GM18508 (cell line): ENCODE measurements around the gene SRSF4.

Experiments used
- ATAC-seq: cut with Tn5 transposase; IDR thresholded peaks from one replicate; pipeline ENCODE4 v1.9.1; 2021; ENCODE audit warnings: moderate number of reproducible peaks; ENCODE audit not compliant: insufficient read depth, unreplicated experiment

SRSF4 gene

DNA sequence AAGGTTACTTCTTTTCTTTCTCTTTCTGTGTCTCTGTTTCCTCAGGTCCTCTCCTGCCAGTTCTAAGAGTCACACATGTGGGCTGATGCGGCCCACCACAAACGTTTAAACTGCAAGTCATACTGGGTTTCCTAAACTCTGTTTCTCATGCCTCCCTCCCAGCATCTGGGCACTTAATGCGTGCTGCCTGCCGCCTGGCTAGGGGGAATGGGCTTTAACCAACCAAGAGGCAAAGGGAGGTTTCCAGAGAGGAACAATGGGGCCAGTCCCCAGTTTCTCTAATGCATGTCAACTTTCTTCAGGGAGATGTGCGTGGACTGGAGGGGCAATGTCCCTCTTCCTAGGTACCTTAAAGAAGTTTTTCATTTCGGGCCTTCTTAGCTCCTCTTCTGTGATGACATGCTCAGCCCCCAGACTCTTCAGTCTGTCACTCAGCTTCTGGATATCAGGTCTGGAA, 19.9 kb upstream of the SRSF4 start:
- ATAC-seq: no peak

DNA sequence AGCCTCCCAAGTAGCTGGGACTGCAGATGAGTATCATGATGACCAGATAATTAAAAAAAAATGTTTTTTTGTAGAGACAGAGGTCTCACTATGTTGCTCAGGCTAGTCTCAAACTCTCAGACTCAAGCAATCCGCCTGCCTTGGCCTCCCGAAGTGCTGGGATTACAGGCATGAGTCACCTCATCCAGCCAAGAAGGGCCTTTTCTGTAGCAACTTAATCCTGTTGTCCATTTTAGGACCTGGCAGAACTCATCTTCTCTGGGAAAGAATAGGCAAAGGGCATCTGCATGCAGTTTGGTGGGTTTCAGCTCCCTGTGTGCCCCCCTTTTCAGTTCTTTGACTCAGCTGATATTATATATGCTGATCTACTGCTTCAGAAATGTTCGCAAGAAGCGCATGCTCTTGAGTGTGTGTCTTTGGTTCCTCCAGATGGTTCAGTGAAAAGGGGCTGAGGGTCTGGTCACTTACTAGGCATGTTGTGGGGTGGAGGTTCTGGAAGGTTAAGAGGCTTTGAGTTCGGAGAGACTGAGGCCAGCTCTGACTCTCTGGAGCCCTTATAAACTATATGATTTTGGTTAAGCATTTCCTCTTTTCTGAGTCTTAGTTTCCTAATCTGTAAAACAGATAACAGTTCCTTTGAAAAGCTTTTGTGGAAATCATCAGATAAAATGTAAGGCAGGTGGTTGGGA, 19.4 kb upstream of the SRSF4 start:
- ATAC-seq: no peak

DNA sequence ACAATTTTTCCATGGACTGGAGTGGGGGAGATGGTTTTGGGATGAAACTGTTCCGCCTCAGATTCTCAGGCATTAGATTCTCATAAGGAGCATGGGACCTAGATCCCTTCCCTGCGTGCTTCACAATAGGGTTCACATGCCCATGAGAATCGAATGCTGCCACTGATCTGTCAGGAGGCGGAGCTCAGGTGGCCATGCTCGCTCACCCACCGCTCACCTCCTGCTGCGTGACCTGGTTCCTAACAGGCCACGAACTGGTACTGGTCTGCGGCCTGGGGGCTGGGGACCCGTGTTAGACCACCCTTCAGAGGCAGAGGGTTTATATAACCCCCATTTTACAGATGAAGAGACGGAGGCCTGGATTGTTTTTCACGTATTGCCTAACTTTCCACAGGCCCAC, 16.3 kb upstream of the SRSF4 start:
- no peak for ATAC-seq

DNA sequence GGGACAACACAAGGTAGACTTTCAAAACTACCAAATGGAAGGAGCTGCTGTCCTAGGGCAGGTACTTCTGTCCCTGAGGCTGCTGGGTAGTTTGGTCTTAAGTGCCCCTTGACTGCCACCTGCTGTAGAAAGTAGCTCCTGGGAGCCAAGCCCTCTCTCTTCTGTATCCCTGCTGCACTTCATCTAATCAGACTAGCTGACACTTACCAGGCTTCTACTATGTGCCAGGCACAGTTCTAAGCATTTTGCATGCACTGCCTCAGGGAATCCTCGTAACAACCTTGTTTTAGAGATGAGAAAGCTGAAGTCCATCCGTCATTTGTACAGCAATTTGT, 15.9 kb upstream of the SRSF4 start:
- ATAC-seq: no peak

DNA sequence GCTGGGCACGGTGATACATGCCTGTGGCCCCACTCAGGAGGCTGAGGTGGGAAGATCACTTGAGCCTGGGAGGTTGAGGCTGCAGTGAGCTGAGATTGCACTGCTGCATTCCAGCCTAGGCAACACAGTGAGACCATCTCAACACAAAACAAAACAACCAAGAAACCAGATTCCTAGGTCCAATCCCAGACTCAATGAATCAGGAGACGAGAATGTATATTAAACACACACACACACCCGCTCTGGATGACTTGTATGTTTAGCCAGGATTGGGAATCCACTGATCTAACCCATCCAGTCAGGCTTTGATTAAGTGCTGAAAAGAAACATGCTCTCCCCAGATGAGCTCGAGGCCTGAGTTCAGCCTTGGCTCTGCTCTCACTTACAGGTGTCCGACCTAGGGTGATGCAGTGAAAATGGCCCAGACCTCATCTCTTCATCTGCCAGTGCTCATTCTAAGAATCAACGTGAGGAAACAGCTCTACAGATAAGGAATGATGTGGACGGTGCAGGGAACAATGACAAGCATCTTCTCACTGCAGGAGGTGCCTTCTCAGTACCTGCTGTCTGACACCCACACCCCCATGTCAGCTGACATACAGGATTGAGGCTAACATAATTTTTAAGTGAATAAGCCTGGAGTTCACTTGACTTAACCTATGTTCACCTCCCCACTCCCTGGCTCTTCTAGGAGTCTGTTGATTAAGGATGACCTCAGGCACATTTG, 15.3 kb upstream of the SRSF4 start:
- no peak for ATAC-seq

DNA sequence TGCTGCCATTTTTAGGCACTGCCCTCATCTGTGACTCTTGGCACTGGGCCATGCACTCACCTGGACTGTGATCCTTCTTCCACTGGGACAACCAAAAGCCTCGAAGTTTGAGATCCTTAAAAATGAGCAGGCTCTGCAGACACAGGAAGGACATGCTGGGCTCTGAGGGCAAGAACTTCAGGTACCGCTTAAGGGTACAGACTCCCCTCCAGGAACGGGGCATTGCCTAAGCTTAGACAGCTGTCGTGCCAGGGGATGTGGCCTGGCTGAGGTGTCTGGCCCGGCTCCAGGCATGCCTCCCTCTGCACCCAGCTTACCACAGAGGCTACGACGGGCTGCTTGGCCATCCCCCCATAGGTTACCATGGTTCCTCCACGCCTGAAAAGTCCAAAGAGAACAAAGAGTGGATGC, 14.2 kb upstream of the SRSF4 start:
- ATAC-seq: no peak

DNA sequence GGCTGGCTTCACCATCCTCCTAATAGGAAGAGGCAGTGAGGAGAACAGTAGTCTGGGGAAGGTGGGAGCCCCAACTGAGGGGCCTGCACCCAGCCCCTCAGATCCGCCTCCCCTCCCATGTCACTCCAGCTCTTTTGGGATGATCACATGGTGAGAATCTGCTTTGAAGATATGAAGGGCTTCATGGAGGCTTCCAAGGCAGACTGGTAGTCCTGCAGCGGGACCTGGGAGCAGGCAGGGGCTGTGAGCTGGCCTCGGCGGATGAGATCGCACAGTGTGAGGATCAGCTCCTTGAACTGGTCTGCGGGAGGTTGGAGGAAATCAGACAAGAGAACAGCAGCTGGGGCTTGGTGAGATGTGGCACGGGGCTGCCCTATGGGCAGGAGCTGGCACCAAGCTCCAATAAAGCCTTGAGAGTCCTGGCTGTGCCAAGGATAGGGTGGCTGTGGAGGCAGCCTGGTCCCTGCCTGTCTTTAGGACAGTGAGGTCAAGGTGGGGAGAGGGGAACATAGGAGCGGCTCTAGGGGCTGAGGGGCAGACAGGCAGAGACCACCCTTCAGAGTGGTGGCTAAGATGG, 12.3 kb upstream of the SRSF4 start:
- ATAC-seq: no peak

DNA sequence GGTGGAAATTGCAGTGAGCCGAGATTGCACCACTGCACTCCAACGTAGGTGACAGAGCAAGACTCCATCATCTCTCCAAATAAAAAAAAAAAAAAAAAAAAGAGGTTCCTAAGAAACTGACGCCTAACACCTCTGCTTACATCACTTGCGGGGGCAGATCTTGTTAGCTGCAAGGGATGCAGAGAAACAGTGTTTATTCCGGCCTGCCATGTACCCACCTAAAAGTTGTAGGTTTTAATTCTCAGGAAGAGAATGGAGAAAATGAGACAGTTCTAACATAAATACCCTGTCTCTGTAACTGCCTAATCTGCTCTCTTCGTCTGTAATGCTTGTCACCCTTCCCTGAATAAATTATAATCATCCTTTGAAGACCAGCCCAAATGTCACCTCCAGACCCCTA, 9.0 kb upstream of the SRSF4 start:
- ATAC-seq: no peak

DNA sequence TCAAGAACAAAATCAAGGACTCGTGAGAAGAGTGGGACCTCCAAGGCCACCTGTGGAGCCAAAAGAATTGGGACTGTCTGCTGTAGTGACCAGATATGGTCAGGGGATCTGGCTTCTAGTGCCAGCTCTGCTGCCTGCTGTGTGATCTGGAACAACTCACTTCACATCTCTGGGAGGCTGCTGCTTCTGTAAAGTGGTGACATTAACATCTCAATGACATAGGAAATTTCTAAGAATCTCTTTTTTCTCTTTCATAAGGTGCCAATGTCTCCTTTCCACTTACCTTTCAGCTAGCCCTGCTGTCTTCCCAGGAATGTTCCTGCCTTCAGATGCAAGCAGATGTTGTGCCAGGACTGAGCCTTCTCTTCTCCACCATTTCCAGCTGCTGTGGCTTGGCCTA, 5.0 kb upstream of the SRSF4 start:
- ATAC-seq: no peak

DNA sequence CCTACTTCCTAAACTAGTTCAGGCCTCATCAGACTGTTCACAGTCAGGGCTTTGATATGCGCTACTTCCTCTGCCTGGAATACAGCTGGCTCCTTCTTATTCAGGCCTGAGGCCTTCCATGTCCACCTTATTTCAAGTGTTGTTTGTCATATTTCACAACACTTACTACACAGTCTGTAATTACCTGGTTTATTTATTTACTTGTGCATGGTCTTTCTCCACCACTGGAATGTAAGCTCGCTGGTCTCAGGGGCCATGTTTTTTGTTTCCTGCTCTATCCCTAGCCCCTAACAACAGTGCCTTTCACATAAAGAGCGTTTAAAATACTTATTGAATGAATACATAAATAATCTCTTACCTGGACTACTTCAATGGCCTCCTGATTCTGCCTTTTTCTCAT, 4.6 kb upstream of the SRSF4 start:
- no peak for ATAC-seq

DNA sequence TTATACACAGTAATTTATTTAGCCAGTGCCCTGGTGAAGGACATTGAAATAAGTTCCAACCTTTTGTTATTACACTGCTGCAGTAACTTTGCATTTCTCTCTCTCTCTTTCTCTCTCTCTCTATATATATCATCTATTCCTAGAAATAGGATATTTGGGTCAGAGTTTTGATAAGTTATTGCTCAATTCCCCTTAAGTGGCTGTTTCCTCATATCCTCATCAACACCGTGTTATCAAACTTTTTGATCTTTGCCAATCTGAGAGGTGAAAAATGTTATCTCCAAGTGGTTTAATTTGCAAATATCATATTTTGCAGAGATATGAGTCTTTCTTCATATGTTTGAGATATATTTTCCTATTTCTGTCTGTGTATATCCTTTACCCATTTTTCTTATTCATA, 1.6 kb upstream of the SRSF4 start:
- no peak for ATAC-seq

DNA sequence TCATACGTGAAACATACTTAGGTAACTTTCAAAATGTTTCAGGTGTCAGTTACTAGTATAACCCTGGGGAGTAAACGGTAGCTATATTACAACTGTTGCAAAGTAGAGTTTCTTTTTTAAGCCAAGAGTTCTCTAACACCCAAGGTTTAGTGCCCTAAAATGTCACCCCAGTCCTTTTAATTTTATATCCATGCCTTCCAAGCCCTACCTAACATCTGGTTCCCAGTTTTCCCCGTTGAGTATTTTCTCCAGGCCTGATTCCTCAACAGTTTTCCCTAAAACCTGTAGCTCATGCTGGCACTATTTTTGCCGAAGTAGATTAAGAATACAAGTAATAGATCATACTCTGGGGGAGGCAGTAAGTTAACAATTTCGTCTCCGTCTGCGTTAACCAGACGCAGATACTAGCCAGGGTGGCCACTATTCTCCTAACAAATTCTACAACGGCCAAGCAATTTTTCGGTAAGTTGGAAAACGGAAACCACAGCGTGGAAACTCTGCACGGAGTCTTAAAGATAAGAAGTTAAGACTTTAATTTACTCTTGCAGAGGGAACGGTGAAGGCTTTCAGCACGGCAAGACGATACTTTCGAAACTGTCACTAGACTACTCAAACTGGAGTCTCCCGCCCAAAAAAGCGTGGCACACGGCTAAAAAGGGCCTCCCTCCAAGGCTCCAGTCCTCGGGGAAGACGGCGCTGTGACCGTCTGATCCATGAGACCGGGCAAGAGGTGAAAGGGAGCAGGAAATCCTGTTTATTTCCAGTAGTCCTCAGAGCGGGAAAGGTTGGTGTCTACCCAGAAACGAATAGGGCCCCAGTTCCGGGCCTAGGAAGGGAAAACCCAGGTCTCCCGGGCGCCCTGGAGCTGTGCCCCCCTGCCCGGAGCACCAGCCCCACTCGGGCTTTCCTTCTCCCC, 945 bp downstream of the SRSF4 start:
- ATAC-seq: no peak

DNA sequence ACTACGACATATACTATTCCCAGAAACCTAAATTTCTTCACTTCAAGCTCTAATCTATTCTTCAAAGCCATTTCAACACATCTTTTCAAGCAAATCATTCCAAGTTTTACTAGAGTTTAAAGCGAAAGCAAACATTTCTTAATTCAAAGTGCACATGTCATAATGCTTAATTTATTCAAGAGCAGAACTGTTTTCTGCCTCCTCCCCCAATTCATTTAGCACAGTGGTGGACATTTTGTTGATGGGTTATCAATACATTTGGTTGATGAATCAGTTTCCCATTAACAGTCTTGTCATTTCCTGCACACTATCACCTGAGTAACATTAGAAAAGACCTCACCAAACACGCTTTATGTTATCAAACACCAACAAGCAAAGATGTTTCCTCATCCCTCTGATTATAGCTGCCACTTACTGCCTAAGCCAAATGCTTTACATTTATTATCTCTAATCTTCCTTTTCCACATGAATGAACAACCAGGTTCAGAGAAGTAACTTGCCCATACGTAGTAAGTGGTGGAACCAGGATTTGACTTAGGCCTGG, 2.0 kb downstream of the SRSF4 start:
- no peak for ATAC-seq

DNA sequence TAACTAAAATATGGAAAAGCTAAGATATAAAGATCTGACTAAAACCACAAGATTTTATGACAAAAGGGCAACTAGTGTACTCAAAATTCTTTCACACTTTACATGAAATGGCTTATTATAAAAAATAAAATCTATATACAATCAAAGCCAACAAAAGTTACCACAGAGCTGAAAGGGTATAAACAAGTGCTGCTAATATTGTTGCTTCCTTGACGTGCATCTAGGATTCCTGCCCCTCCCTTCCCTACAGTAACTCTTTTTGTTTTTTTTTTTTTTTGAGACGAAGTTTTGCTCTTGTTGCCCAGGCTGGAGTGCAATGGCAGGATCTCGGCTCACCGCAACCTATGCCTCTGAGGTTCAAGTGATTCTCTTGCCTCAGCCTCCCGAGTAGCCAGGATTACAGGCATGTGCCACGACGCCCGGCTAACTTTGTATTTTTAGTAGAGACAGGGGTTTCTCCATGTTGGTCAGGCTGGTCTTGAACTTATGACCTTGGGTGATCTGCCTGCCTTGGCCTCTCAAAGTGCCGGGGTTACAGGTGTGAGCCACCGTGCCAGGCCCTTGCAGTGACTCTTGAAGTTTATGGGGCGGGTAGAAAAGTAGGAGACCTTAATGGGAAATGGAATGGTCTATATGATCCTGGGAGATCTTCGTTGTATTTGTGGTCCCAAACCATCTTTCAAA, 4.5 kb downstream of the SRSF4 start:
- ATAC-seq: no peak

DNA sequence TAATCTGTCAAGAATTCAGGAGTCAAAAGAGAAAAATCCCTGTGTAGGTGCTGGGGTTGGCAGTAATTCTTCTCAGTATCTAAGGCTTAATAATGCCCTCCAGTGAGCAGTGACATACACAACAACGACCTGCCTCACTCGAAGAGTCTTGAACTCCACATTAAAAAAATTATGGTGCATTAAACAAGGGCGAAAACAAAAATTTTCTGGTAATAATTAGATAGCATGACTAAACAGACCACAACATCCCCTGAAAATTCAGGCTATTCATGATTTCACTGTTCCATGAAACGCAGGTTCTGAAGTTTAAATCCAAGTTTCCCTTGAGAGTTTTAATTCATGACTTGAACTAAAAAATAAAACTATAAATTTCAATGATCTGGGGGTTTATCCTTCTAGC, 5.1 kb downstream of the SRSF4 start:
- no peak for ATAC-seq

DNA sequence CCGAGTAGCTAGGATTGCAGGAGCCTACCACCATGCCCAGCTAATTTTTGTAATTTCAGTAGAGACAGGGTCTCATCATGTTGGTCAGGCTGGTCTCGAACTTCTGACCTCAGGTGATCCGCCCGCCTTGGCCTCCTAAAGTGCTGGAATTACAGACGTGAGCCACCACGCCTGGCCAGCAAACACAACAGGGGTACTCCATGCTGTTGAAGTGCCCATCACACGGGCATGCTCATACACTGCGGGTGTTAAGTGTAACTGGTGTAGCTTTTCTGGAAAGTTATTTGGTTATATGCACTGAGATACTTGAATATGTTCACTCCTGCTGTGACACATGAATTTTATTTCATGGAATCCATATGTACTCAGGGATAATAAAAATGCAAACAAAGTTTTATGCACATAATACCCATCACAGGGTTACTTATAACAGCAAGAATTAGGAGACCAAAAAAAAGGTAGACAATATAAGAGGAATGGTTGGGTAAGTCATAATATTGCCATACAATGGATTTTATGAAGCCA, 9.2 kb downstream of the SRSF4 start:
- no peak for ATAC-seq

DNA sequence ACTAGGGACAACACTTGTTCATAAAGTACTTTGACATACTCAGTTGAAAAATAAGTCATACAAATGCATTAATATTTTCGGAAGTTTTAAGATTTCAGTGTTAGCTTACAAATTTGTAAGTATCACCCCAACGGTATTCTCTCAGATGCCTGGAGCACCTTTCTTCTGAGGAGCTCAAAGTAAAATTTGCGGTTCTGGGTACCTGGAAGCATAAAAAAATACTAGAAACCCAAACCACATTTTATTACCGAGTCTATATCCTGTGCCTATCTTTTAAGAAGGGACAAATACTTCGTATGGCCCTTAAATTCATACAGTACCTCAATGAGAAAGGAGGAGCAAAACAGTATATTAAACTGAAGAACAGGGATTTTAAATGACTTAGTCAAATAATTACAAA, 10.2 kb downstream of the SRSF4 start:
- ATAC-seq: no peak

DNA sequence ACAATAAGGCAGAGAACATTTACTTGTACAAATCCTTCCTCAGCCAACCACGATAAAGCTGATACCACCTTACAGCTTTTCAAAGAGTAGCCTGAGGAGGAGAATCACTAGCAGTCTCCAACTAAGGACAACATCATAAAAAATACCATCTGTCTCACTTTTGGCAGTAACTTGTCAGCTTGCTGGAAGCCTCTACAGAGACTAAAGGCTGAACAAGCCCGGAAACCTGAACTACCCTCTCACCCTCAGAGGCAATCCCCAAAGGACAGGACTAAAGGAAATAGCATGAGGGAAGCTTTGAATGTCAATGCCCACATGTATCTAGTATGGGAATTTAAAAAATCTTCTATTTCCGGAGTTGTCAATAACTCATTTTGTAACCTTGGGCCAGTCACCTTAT, 10.6 kb downstream of the SRSF4 start:
- ATAC-seq: no peak

DNA sequence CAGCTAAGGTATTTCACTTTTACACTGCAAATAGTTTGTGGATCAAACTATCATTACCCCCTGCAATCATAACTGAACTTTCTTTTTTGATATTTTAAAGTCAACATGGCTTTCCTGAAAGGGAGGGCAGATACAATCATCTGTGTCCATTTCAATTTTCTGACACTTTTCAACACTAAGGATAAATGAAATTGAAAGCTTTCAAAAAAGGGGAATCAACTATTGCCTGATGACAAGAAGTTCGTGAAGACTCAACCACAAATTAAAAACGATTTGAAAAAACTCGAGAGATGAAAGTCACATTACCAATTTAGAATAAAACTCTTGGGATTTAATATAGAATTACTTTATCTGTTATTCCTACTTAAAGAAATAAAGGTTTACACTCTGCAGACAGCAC, 11.7 kb downstream of the SRSF4 start:
- ATAC-seq: no peak

DNA sequence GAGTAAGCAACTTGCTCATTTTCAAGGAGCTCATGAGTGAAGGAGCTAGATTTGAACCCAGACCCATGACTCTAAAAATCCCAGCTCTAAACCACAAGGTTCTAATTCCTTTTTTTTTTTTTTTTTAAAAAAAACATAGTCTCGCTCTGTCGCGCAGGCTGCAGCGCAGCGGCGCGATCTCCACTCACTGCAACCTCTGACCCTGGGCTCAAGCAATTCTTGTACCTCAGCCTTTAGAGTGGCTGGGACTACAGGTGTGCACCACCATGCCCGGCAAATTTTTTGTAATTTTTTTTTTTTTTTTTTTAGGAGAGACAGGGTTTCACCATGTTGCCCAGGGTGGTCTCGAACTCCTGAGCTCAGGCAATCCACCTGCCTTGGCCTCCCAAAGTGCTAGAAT, 13.8 kb downstream of the SRSF4 start:
- ATAC-seq: no peak
